Activated T-helper 1 cell treated with anti-CD3 and anti-CD28 coated beads, Interleukin-12 subunit alpha, Interleukin-12 subunit beta, Interleukin-2, Interleukin-4 antibody, amounts not matched to agents 30 ng/mL and 10 ng/mL and 1 ng/mL, durations not matched to agents 14 hours and 24 hours and 36 hours (primary cell): ENCODE measurements around the gene ITIH4. TPM values are rescaled to one million over a fixed set of nuclear protein-coding genes. Genes with fewer than 3 reads are reported as not detected.

Experiments used
- DNase-seq: peaks from one replicate; pipeline ENCODE4 v3.0.0; 2021; ENCODE audit warnings: low spot score
- H3K27ac Mint-ChIP-seq: one replicate; pipeline ENCODE4 v1.8.0; 2021; ENCODE audit warnings: mild to moderate bottlenecking, mixed read lengths
- H3K27me3 Mint-ChIP-seq: one replicate; pipeline ENCODE4 v1.8.0; 2022; ENCODE audit warnings: mild to moderate bottlenecking, moderate library complexity, mixed read lengths; ENCODE audit not compliant: insufficient read depth
- H3K36me3 Mint-ChIP-seq: one replicate; pipeline ENCODE4 v1.8.0; 2021; ENCODE audit warnings: low read depth, mixed read lengths
- H3K4me1 Mint-ChIP-seq: one replicate; pipeline ENCODE4 v1.8.0; 2021; ENCODE audit warnings: low read depth, mixed read lengths
- H3K4me3 Mint-ChIP-seq: one replicate; pipeline ENCODE4 v1.8.0; 2021; ENCODE audit warnings: mild to moderate bottlenecking, moderate library complexity, mixed read lengths
- H3K9me3 Mint-ChIP-seq: one replicate; pipeline ENCODE4 v1.8.0; 2021; ENCODE audit warnings: mixed read lengths
- intact Hi-C: fragments of 100-400 bp; cut with micrococcal nuclease; formaldehyde crosslinking; loops from one replicate; pipeline ENCODE4 v1.15.1; 2024
- total RNA-seq: library from RNA; stranded (reverse); gene quantifications from 2 replicates; pipeline ENCODE4 v1.2.3, GENCODE V29; 2022

Gene ITIH4
- total RNA-seq, 1 donor from 2014 or later, result 4.8 TPM

DNA sequence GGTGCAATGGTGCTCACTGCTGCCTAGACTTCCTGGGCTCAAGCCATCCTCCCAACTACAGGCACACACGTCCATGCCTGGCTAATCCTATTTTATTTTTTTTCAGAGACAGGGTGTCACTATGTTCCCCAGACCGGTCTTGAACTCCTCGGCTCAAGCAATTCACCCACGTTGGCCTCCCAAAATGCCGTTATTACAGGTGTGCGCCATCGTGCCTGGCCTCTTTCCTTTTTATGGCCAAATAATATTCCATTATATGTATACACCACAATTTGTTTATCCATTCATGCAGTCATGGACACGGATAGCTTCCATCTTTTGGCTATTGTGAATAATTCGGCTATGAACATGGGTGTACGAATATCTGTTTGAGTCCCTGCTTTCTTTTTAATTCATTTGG lies 58.8 kb downstream of the ITIH4 start:
- peaks cover 2% of the 10 kb centered on the region for H3K36me3 Mint-ChIP-seq
- H3K9me3 Mint-ChIP-seq, result no peaks in the 10 kb centered on the region
- peak overlapping the region; percentile 94 for H3K4me3 Mint-ChIP-seq
- H3K27ac Mint-ChIP-seq, result peak overlapping the region; percentile 96
- peaks cover 22% of the 10 kb centered on the region for H3K4me1 Mint-ChIP-seq
- DNase-seq, result no peak
- intact Hi-C loops, result loop anchor here (1.0 to 5.0 kb wide), 4 partner anchors 85 to 301 kb away; partner anchors contain the start of genes GNL3 and STIMATE
- peaks cover 4% of the 10 kb centered on the region for H3K27me3 Mint-ChIP-seq

GRCh38 chr3:52771334-52771681 lies 59.2 kb downstream of the ITIH4 start:
- peak overlapping the region; percentile 96 for H3K27ac Mint-ChIP-seq
- intact Hi-C loops, result loop anchor here (1.0 to 5.0 kb wide), 4 partner anchors 85 to 301 kb away; partner anchors contain the start of genes GNL3 and STIMATE
- H3K4me3 Mint-ChIP-seq, result peak overlapping the region; percentile 94
- H3K36me3 Mint-ChIP-seq, result peaks cover 2% of the 10 kb centered on the region
- peaks cover 4% of the 10 kb centered on the region for H3K27me3 Mint-ChIP-seq
- no peaks in the 10 kb centered on the region for H3K9me3 Mint-ChIP-seq
- no peak for DNase-seq
- H3K4me1 Mint-ChIP-seq, result peaks cover 22% of the 10 kb centered on the region

DNA sequence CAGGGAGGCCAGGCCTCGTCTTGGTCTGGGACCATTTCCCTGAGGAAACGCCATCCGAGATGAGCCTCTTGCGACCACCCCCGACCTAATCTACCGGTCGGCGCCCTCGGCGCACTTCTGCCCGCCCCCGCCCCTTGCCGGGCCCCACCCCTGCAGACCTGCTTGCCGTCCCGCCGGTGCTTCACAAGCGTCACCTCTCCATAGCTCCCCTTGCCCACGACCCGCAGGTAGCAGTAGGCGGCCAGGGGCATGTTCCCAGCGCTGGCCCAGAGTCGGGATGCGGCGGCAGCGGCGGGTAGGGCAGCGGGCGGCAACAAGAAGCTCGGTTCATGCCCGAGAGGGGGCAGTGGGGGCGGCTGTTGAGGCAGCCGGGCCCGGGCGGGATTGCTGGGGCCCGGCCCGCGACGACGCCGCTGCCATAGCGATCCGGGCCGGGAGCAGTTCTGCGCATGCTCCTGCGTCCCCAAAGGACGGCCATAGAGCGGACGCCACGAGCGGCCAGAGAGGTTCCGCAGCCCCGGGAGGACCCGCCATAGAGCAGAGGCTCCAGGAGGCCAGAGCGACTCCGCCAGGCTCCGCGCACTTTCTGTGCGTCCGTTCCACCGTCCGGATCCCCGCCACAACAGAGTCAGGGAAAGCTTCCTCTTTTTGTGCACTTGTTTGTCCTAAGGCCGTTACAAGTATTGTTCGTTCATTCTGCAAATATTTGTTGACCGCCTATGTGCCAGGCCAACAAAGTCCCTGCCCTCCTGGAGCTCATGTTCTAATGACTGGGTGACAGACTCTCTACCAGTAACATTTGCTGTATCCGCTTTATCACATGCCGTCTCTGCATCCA lies 59.8 kb downstream of the ITIH4 start, which contains the start of gene NEK4:
Gene NEK4 (minus strand): TSS at position 445 of the 838 bp plus-strand sequence. CDS start 194 bp downstream, at position 251.
- H3K4me3 Mint-ChIP-seq, result peak within 1 kb of the TSS; percentile 94
- H3K9me3 Mint-ChIP-seq, result no peaks in the 10 kb centered on the region
- peaks cover 3% of the 10 kb centered on the region for H3K36me3 Mint-ChIP-seq
- H3K27me3 Mint-ChIP-seq, result peaks cover 4% of the 10 kb centered on the region
- intact Hi-C loops, result loop anchor here (1.0 to 5.0 kb wide), 5 partner anchors 64 to 302 kb away; partner anchors contain the start of genes GNL3, SPCS1 and STIMATE
- peak; percentile 84 for DNase-seq
- peak within 1 kb of the TSS; percentile 96 for H3K27ac Mint-ChIP-seq
- H3K4me1 Mint-ChIP-seq, result peaks cover 22% of the 10 kb centered on the region

GRCh38 chr3:52769786-52770455 lies 60.6 kb downstream of the ITIH4 start:
- Mint-ChIP-seq H3K36me3 (peaks cover 5% of the 10 kb centered on the region), H3K27me3 (peaks cover 1% of the 10 kb centered on the region), H3K4me3 (peak overlapping the region; percentile 94), H3K4me1 (peaks cover 22% of the 10 kb centered on the region), H3K9me3 (no peaks in the 10 kb centered on the region), H3K27ac (peak overlapping the region; percentile 77)
- intact Hi-C loops, result loop anchor here (1.0 to 5.0 kb wide), 3 partner anchors 64 to 272 kb away; partner anchors contain the start of genes SPCS1 and STIMATE
- DNase-seq, result no peak

- no peak overlapping the region for H3K4me3 Mint-ChIP-seq
- H3K27me3 Mint-ChIP-seq, result no peaks in the 10 kb centered on the region
- H3K9me3 Mint-ChIP-seq, result no peaks in the 10 kb centered on the region
- H3K36me3 Mint-ChIP-seq, result peaks cover 38% of the 10 kb centered on the region
- intact Hi-C loops, result no loop called here
- peaks cover 7% of the 10 kb centered on the region for H3K4me1 Mint-ChIP-seq
- no peak overlapping the region for H3K27ac Mint-ChIP-seq
- no peak for DNase-seq
These were observed 67.0 kb downstream of the ITIH4 start for GRCh38 chr3:52763466-52763865.

Other genes starting within 250 kb of the ITIH4 start
- gene PBRM1, start 144.8 kb downstream of the ITIH4 start, total RNA-seq, result 68.6 and 68.8 TPM in 2 replicates
- 241 and 245 TPM in 2 replicates for gene GNL3, start 144.6 kb downstream of the ITIH4 start, total RNA-seq
- gene GLT8D1, start 124.9 kb downstream of the ITIH4 start, total RNA-seq, result 33.9 and 40.6 TPM in 2 replicates
- gene SPCS1, start 124.6 kb downstream of the ITIH4 start, total RNA-seq, result 122 and 132 TPM in 2 replicates
- 27.8 and 32.9 TPM in 2 replicates for gene NEK4, start 59.7 kb downstream of the ITIH4 start, total RNA-seq
- gene ITIH1, start 53.1 kb downstream of the ITIH4 start, total RNA-seq, result not detected in 2 replicates
- gene ITIH3, start 35.9 kb downstream of the ITIH4 start, total RNA-seq, result 0.42 TPM in 1 of 2 replicates, not detected in the other
- 1.7 TPM in 1 of 2 replicates, not detected in the other for gene MUSTN1, start 4.3 kb upstream of the ITIH4 start, total RNA-seq
- 19.8 and 20.1 TPM in 2 replicates for gene STIMATE, start 66.9 kb upstream of the ITIH4 start, total RNA-seq
- 28.4 and 31.0 TPM in 2 replicates for gene SFMBT1, start 215.4 kb upstream of the ITIH4 start, total RNA-seq